Keratinocyte (primary cell): ENCODE measurements around the gene GRK6.

Source experiments
- EZH2 ChIP-seq: IDR thresholded peaks from one replicate; pipeline ENCODE4 v1.6.1; 2012; ENCODE audit warnings: inconsistent platforms, mild to moderate bottlenecking, low read length, moderate library complexity
- TF ChIP-seq, protein P1 (sequence below), 3 experiments: IDR thresholded peaks in 1 of 3; conservative IDR thresholded peaks in 1 of 3; optimal IDR thresholded peaks in 1 of 3; 2 replicates in 2 of 3; 3 replicates in 1 of 3; pipeline versions ENCODE3 to v1.5.1; 2011; ENCODE audit warnings: low read length in 3 of 3, mild to moderate bottlenecking in 3 of 3, moderate library complexity in 2 of 3, control low read depth in 1 of 3, inconsistent platforms in 1 of 3; ENCODE audit not compliant: insufficient read depth in 2 of 3; ENCODE audit errors: extremely low read depth in 1 of 3

DNA sequence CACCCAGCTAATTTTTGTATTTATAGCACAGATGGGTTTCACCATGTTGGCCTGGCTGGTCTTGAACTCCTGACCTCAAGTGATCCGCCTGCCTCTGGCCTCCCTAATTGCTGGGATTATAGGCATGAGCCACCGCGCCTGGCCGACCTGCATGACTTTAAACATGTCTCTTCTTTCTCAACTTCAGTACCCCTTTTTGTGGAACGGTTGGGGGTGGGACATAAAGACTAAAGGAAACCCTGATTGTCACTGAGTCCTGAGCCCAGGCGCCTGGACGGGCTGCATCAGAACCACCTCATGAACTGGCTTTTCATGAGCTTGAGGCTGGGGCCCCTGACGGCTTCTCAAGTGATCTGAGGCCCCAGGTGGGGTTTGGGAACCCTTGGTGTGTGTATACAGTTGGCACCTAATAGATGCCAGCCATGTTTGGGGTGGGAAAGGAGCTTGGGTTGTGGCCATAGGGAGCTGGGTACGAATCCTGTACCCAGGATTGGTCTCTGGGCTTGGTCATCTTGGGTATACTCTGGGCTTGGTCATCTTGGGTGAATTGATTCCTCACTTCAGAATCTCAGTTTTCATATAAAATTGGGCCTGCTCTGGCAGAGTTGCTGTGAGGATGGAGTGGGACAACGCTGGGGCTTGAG lies 2.2 kb downstream of the GRK6 start:
- TF ChIP-seq, protein P1, sequence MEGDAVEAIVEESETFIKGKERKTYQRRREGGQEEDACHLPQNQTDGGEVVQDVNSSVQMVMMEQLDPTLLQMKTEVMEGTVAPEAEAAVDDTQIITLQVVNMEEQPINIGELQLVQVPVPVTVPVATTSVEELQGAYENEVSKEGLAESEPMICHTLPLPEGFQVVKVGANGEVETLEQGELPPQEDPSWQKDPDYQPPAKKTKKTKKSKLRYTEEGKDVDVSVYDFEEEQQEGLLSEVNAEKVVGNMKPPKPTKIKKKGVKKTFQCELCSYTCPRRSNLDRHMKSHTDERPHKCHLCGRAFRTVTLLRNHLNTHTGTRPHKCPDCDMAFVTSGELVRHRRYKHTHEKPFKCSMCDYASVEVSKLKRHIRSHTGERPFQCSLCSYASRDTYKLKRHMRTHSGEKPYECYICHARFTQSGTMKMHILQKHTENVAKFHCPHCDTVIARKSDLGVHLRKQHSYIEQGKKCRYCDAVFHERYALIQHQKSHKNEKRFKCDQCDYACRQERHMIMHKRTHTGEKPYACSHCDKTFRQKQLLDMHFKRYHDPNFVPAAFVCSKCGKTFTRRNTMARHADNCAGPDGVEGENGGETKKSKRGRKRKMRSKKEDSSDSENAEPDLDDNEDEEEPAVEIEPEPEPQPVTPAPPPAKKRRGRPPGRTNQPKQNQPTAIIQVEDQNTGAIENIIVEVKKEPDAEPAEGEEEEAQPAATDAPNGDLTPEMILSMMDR (optimal IDR thresholded peaks at IDR 0.05 in 1 of 3, IDR thresholded peaks at IDR 0.05 in 1 of 3, conservative IDR thresholded peaks at IDR 0.05 in 1 of 3; ENCODE audit: extremely low read depth in 1 of 3, insufficient read depth in 2 of 3, low read length in 3 of 3) = no peak
- TF ChIP-seq EZH2 = no peak
